ELR (cell line): ENCODE data around the gene TPO.
A peak's percentile ranks its signal among the peaks of the same experiment; 100 is the strongest.

Source experiments
- DNase-seq: peaks from one replicate; pipeline ENCODE4 v3.0.0-alpha.2; 2015; ENCODE audit warnings: low read depth

The TPO gene

DNA sequence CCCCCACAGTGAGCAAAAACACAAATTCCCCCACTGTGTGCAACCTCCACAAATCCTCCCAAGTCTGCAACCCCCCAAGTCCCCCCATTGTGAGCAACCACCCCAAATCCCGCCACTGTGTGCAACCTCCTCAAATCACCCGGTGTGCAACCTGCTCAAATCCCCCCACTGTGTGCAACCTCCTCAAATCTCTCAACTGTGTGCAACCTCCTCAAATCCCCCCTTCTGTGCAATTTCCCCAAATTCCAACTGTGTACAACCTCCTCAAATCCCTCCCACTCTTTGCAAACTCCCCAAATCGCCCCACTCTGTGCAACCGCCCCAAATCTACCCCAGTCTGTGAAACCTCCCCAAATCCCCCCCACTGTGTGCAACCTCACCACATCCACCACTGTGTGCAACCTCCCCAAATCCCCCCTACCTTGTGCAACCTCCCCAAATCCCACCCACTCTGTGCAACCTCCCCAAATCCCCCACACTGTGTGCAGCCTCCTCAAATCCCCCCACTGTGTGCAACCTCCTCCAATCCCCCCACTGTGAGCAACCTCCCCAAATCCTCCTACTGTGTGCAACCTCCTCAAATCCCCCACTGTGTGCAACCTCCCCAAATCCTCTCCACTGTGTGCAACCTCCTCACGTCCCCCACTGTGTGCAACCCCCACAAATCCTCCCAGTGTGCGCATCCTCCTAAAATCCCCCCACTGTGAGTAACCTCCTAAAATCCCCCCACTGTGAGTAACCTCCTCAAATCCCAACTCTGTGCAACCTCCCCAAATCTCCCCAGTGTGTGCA is 115.2 kb downstream of the TPO start:
- DNase-seq, result no peak

DNA sequence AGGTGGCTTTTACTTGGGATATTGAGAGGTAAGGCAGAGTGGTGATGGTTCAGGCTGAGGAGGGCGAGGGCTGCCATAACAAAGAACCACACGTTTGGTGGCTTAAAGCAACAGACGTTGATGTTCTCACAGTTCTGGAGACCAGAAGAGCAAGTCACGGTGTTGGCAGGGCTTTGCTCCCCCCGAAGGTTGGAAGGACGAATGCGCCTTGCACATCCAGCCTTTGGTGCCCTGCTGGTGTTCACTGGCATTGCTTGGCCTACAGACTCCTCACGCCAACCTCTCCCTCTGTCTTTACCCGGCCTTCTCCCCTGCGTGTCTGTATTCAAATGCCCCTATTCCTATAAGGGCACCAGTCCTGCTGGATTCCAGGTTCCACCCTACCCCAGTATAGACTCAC is 125.4 kb downstream of the TPO start:
- peak; percentile 64 for DNase-seq

DNA sequence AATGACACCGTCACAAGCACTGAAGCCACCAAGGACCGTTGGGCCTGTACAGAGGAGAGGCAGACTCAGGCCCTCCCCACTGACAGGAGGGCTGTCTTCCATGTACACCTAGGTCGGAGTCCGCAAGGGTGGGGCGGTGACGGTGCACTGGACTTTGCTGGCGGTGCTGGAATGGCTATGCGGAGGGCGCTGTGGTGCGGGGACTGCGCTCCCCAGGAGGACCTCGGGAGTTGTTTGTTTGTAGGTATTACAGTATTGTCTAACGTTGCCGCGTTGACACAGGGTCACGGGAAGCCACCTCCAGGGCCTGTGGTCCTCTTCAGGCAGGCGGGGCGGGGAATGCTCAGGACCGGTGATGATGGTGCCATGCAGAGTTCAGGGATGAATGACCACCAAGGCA is 126.2 kb downstream of the TPO start:
- DNase-seq, result no peak

DNA sequence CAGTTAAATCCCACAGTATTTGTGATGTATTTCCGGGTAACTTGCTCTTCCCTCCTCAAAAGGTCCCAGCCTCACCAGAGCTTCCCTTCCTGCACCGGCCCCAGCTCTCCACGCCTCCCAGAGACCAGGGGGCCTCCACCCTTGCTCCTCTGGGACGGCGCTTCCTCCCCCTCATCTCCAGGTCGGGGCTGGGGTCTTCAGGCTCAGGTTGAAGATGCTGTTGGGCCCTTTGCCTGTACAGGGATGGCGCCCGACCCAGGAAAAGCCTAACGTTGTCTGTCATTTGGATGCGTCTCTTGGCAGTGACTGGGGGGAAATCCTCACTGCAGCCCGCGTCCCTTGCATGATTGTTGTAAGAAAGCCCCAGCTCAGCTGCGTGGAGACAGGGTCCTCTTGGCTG is 126.7 kb downstream of the TPO start:
- DNase-seq, result no peak

DNA sequence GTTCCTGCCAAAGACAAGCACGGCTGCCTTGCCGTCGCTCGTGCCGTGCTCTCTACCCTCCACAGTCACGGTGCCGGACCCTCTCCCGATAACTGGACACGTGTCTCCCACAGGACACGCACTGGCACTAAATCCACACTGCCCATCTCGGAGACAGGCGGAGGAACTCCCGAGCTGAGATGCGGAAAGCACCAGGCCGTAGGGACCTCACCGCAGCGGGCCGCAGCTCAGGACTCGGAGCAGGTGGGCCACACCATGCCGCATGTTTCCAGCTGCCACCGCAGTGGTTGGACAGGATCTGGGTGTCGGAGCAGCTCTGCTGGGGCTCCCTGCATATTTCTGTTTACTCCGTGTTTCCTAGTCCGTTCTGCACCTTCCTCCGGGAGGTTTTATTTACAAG is 127.2 kb downstream of the TPO start:
- no peak for DNase-seq

DNA sequence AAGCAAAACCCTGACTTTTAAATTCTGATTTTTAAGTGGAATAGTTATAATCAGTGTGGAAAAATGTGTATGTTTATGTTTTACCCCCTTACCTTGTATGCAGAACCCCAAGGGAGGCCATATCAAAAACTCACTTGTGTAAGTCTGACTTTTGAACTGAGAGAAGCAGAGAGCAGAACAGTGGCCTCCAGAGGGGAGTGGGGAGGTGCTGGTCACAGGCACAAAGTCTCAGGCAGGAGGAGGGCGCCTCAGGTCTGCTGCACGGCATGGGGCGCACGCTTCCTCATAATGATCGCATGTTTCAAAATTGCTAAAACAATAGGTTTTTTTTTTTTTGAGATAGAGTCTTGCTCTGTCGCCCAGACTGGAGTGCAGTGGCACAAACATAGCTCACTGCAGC is 127.8 kb downstream of the TPO start:
- no peak for DNase-seq

DNA sequence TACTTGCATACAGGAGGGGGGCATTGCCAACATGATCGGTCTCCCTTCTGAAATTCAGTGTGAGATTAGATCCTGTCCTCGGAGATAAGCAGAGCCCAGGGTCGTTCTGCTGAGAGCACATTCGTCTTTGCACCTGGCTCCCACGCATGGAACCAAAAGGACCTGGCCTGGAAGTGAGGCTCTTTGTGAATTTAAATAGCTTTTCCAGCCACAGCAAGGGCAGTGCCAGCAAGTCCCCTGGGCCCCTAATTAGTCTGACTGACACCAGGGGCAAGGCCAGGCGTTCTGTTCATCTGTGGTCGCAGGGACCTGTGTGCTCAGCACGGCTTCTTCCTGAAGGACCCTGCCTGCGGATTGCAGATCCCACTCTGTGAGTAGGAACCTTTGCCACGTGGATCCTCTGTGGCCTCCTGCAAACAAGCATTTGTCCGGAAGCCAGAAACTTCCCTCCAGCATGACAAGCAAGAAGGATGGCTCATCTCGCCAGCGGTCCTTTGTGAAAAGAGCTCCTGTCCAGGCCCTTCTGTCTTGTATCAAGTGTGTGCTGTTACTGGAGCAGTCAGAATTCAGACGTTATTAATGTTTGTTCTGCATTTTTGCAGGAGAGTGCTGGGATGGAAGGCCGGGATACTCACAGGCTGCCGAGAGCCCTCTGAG is 128.7 kb downstream of the TPO start:
- DNase-seq, result no peak

DNA sequence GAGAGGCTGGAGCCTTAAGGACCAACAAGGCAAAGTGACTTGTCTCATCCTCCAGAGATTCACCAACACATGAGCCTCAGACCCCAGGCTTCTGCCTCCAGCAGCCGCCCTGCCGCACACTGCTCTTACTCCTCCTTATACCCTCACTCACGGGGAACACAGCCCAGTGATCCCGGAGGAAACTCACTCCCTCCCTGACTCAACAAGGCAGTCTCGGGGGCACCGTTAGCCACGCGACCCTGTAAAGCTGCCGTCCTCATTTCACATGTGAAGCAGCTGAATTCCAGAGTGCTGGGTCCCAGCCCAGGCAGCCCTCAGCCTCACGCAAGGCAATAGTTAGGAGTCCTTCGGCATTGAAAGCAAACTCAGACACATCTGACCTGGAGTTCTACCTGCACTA is 129.7 kb downstream of the TPO start:
- DNase-seq, result no peak

DNA sequence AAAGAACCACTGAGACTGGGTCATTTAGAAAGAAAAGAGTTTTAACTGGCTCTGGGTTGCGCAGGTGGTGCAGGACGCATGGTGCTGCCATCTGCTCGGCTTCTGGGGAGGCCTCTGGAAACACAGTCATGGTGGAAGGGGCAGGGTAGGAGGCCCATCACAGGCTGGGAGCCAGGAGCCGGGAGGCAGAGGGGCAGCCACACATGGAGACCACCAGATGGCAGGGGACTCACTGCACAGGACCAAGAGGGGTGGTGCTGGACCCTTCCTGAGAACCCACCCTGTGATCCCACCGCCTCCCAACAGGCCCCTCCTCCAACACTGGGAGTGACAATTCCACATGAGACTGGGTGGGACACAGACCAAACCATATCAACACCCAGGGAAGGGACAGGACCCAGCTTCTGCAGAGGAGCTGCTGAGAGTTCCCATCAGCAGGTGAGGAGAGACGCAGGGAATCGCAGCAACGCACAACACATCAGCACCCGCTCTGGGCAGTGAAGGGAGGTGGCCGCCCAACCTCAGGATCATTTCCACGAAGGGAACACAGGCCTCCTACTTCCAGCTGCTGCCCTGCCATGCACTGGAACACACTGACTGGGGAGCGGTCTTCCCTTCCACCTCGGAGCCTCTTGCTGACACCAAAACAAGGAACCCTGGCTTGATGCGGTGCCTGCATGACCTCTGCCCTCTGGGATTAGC is 130.7 kb downstream of the TPO start:
- no peak for DNase-seq

DNA sequence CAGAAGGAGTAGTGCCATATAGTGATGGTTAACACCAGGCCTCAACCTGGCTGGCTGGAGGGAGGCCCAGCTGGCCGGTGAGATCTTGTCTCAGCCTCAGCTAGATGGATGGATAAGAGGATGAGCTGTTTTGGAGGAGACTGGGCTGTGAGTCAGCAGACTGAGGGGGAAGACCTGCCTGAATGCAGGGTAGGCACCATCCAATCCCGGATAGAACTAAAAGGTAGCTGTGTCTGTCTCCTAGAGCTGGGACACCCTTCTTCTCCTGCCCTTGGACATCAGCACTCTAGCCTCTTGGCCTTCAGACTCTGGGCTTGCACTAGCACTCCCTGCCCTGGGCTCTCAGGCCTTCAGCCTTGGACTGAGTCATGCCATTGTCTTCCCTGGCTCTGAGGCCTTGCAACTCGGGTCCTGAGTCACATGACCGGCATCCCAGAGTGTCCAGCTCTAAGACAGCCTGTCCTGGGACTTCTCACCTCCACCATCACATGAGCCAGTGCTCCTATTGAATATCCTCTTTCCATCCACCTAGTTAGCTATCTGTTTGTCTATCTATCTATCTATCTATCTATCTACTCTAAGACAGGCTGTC is 131.3 kb downstream of the TPO start:
- DNase-seq, result peak; percentile 73

DNA sequence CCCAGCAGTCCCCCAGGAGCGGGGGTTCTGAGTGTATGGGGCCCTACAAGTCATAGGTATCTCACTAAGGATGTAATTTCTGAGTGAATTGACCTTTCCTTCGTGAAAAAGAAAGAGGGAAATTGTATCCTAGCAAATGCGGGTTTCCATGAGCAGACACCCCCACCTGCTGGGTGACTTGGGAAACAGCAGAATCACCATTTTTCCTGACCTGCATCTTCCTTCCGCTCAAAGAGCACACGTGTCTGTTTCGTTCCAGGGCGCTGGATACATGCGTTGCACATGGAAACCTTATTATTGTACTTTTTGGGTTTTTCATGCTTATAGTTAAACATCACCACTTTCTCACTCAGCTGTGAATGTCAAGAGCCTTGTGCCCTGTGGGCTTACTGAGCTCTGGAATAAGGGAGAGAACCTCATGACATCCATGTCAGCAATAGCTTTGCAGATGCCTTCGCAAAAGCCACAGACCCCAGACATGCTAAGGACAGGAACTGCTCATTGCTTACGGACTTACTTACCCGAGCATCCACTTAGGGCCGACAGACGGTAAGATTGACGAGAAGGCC is 132.8 kb downstream of the TPO start:
- peak; percentile 68 for DNase-seq

DNA sequence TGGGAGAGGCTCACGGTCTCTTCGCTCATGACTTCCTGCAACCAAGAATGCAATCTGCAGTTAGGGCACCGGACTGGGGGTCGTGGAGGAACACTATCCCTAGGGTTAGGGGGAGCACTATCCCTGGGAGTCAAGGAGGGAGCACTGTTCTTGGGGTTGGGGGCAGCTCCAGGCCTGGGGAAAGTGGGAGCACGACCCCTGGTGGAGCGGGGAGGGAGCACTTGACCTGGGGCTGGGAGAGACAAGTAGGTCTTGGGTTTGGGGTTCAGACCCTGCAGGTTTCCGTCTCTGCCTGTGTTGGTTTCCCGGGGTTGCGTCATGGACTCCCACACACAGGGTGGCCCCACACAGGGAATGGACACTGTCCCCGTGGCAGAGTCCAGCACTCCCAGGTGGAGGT is 133.6 kb downstream of the TPO start:
- DNase-seq, result no peak

DNA sequence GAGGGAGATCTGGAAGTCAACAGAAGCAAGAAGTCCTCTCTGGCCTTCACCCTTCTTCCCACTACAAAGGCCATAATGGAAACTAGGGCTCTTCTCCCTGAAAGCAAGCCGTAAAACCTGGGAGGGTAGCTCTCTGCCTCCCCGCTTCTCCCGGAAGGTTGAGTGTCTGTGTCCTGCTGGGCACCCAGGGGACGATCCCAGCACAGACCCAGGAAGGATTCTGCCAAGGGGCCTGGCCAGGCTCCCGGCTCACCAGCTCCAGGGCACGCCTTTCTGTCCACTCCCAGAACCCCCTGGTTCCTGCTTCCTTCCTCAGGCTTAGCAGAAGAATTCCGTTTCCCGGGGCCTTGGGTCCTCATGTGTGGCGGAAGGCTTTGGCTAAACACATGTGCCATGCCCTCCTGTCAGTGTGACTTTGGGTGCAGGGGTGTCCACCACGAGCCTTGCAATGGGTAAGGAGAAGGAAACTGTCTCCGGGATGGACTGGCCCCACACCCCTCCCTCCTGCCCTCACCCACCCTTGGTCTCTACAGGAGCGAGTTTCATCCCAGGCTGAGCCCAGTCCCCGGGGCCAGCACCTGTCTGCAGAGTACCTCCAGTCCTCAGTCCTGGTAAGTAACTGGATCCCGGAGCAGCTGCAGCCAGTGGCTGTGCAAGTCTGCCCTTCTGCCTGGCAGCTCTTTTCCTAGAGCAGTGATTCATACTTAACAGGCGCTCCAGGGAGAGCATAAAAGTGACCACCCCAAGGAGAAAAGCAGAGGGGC is 135.8 kb downstream of the TPO start:
- DNase-seq, result peak; percentile 8

DNA sequence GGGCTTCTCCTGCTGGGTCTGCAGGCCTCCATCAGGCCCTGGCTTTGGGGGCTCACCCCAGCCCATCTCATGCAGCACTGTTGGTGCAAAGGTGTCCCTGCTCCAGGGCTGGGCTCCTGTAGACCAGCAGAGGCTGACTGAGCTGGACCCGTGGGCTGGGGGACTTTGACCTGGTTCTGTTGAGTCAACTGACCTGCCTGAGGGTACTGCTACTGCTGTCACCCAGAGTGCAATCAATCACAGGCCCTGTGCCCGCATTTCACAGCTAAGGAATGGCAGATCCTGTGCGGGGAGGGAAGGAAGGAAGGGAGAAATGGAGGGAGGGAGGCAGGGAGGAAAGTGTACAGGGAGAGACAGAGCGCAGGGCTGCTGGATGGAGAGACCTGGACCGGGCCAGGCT is 136.8 kb downstream of the TPO start:
- DNase-seq, result no peak

DNA sequence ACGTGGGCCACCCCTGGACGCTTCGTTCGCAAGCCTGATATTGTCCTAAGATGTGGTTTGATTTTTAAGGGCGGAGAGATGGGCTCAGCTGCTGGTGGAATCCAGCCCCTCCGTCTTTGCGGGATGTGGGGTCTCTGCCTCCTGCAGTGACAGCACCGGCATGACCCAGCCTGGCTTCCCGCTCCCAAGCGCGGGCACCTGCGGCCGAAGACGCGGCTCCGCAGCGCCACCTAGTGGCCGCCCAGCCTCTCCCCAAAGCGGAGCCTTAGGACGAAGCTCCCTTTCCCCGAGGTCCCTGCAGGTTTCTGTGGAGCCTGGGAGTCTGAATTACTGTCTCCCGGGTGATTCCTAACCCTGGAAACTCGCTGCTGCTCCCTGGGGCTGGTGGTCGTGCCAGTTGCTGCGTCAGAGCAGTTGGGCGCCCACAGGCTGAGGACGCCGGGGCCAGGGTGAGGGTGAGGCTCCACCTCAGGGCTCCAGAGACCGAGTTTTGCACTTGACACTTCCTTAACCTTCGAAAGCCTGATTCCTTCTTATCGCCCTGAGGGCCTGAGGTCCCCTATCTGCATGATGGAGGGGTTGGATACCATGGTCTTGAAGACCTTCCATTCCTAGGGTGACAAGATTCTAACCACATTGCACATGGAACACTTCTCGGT is 137.5 kb downstream of the TPO start:
- DNase-seq, result peak; percentile 50

DNA sequence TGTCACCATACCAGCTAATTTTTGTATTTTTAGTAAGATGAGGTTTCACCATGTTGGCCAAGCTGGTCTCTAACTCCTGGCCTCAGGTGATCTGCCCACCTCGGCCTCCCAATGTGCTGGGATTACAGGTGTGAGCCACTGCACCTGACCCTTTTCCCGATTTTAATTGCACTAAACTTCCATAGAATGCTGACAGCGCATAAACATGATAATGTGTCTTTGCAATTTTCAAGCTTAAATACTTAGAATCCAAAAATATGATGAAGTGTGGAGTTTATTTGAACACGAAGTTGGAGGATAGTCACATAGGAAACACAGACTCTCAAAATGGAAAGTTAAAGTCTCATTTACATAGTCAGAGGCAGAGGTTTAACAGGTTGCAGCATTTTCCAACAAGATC is 138.6 kb downstream of the TPO start:
- no peak for DNase-seq

DNA sequence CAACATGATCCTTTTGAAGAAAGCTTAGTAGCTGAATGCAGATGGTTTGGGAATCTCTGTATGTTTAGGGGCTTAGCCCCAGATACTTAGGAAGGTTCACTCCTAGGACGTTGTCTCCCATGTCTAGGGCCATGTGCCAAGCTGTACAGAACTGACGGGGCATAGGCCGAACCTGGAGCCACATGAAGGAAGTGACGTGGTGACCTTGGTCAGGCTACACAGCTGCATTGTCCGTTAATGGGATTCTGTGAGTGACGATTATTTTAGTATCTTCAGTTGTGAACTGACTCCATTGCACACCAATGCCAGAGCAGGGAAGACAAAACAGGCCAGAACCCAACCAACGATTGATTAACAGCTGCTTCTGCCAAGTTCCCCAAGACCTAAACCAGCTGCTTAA is 139.3 kb downstream of the TPO start:
- no peak for DNase-seq

DNA sequence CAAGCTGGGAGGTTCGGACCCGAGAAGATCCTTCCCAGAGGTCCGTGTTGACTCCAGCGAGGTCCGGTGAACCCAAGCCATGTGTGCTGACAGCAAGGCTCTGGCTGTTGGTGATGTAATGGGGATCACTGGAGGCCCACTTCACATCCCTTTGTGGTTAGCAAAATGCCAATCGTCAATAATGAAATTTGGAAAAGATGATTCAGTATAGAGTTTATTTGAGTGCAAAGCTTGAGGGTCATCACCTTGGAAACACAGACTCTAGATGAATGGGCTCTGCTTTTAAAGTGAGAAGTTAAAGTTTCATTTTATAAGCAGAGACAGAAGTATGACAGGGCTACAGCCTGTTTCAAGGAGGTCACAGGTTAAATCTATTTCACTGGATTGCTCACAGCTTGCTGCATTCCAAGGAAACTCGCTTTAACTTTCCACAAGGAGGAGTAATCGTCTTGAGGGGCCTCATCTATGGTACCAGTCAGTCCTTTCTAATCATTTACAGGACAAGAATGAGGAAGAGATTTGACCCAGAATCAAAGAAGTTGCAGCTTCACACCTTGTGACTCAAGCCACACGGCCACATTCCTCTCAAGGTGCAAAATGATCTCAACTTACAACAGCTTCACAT is 140.5 kb downstream of the TPO start:
- peak; percentile 80 for DNase-seq

DNA sequence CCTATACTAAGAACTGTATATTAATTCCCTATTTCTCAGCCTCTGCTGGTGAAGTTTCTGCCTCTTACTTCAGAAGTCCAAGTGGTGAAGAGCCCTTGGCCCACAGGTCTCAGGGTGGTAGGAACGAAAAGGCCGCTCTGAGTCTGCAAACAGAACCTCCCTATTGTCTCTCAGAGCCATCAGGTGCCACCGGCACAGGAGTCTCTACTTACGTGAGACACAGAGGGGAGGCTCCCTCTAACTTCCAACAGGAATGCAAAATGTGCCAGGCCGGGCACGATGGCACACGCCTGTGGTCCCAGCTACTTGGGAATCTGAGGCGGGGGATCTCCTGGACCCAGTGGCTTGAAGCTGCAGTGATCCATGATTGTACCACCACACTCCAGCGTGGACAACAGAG is 143.0 kb downstream of the TPO start:
- DNase-seq, result no peak

DNA sequence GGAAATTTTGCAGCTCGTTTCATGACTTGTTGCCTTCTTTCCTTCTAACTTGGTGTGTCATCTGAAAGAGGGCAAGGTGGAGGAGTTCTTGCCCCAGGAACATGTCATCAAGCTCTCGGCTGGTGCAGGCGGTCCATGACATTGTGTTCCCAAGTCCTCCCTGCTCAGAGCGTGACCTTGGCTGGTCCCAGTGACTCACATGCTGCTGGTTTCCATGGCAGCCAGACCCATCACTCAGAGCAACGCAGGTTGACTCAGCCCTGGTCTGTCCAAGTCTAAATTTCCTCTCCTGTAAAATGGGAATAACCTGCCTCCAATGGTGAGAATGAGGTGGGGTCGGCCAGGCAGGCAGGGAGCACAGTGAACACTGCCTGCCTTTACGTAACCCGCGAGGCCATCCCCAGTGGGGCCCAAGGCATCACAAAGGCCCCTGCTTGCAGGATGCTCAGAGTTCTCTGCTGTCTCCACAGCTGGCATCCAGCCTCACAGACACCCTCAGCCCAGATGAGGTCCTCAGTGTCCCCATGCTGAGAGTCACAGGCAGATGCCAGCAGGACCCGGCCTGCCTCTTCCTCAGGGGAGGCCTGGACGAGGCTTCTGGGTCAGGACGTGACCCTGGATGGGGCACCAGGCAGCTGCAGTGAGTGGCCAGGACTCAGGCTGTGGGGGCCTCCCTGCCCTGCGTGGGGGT is 143.7 kb downstream of the TPO start:
- DNase-seq, result peak; percentile 76
